Activated CD4-positive, alpha-beta T cell treated with anti-CD3 and anti-CD28 coated beads, Interleukin-2, Interleukin-6, amounts not matched to agents 100 ng/mL and 50 ng/mL, durations not matched to agents 16 hours and 8 hours (primary cell): Measurements from ENCODE around the gene LYRM2.

ENCODE experiments used
- DNase-seq: peaks from one replicate; pipeline ENCODE4 v3.0.0-alpha.2; 2020

LYRM2 gene

DNA sequence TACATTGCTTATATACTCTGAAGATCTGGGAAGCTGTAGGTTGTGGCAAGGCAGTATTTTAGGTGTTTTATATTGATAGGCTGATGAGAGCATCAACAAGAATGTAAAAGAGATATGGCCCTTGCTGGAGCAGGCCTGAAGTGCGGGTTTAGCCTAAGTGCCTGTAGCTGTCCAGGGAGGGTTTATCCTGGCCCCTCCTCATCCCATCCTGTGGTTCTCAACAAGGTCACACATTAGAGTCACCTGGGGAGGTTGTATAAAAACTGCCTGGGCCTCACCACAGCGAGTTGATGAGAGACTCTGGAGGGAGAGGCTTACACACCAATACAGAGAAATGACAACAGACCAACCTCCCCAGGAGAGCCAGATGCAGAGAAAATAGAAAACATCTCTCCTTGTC is 48.4 kb downstream of the LYRM2 start:
- DNase-seq, result no peak

DNA sequence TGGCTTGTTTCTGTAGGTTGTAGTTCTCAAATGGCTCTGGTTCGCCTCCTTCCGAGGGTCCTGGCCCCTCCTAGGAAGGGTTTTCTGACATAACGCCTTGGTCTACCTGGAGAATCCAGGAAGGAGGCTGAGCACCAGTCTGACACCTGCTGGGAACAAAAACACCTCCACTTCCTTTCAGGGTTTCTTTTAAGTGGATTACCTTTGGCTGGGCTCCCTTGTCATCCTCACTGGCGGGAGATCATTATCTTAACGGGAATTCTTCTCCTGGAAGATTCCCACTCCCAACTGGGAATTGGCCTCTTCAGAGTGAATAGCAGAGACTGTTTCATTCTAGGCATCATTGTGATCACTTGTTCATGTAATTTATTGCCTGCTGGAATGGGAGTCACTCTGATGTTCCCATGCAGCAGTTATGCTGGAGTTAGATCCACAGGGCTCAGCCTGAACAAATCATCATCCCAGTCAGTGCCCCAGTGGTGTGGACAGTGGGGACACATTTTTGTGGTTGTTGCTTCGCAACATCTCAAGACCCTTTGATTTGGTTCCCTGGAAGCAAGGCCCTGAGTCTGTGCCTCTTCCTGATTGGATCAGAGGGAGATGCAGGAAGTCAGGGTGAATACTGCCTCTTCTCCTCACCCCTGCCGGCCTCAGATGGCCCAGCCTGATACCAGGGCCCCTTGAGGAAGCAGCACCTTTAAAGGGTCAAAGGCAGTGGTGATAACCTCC is 49.1 kb downstream of the LYRM2 start:
- no peak for DNase-seq

DNA sequence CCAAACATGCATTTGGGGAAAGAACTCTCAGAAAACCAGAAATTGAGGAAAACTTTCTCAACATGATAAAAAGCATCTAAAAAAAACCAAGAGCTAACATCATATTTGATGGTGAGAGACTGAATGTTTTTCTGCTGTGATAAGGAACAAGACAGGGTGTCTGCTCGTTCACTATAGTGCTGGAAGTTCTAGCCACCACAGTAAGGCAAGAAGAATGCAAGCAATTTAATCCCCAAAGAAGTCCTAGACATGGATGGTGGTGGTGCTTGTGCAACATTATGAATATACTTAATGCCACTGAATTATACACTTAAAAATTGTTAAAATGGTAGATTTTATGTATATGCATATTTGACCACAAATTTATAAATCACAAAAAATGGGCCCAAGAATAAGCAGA is 53.4 kb downstream of the LYRM2 start:
- DNase-seq, result no peak

DNA sequence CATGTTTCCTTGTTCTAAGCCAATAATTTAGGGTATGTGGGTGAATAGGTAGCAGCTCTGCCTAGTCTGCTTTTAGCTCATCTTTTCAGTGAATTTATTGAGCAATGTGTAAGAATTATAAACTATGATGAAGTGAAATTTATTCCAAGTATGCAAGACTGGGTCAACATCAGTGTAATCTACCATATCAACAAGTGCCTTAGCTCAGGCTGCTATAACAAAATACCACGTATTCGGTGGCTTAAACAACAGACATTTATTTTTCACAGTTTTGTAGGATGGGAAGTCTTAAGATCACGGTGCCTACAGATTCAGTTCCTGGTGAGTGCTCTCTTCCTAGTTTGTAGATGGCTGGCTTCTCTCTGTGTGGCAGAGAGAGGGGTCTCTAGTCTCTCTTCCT is 54.0 kb downstream of the LYRM2 start:
- no peak for DNase-seq

DNA sequence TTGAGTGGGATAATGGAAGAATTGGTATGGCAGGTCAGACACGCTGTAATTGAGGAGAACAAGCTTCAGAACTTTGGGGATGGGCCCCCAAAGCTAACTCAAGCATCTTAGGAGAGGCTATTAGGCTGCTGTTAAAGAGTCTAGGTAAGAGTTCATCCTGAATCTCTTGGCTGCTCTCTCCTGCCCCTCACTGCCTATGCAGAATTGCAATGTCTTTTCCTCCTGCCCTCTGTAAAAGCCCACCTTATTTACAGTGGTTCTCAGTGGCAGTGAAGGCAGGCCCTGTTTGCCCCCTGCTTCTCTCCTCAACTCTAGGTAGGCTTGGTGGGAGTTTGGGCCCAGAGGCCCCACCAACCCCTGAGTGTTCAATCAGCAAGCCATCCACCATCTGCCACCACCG is 55.0 kb downstream of the LYRM2 start:
- DNase-seq, result no peak

DNA sequence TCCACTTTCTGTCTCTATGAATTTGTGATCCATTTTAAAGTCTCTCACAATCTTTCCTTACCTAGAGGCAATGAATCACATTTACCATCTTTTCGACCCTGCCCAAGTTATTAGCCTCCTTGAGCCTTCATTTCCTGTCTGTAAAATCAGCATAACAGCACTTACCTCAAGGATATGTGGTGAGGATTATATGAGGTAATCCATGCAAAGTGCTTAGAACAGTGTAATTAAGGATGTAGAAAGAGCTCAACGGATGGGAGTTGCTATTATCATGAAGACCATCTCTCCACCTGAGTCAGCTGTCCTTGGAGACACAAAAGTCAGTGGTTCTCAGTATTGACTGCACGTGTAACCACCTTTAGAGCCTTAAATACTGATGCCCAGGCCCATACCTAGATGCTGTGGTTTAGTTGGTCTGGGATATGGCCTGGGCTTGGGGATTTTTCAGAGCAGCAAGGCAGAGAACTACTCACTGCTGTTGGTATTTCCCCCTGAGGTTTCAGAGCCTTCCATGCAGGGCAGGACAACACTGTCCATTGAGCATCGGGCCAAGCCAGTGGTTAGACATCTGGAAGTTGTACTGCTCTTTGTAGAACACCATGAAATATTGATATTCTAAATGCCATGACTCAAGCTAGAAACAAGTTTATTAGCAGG is 55.8 kb downstream of the LYRM2 start:
- DNase-seq, result no peak

DNA sequence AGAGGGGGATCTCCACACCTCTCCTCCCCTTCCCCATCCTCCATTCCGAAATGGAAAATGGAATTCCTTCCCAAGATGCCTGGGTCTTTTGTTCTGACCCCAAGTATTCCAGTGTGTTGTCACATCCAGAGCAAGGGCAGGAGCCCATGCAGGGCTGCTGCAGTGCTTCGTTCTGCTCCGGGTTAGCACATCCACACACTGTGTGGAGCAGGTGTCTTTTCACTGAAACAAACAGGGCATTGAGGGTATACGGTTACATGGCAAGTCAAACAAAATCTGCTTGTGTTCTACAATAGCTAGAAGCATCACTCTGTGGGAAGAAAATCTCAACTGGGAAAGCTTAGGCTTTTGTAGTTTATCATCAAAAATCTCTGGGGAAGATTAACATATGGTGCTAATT is 56.9 kb downstream of the LYRM2 start:
- no peak for DNase-seq

DNA sequence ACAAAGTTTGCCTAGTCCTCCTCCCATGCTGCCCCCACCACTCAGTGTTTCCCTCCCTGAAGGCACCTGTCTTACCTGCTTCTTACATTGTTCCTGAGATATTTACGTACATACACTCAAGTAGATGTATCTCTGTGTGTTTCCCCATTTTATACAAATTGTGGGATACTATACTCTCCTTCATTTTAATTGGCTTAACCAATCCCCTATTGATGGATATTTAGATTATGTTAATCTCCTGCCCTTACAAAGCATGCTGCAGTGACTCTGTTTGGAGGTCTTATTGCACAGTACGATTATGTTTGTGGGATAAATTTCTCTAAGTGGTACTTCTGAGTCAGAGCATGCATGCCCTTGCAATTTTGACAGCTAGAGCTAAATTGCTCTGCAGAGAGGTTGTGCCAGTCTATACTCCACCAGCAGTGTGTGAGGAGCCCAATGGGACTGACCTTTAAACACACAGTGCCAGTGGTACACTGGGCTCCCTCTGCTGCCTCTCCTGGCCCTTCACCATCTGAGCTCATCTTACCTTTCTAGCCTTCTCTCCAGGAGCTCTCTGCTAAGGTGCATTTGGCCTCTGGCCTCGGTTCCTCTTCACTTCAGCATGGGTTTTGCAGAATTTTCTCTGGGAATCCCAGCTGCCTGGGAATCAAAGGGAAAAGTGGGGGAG is 57.4 kb downstream of the LYRM2 start:
- no peak for DNase-seq

DNA sequence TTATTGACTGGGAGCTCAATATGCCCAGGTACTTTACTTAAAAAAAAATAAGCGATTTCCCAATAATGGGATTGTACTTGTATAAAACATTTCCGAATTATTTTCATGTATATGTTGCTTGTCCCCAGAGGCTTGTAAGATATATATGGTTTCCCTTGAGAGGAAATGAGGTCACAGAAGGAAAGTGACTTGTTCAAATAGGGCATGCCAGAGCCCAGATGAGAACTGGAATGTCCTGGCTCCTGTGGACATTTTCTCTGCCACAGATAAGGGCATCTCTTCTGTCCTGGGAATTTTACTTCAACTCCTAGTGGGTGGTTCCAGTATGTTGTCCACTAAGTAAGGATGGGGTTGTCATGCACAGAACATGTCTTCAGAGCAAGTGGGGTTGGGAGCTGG is 63.0 kb downstream of the LYRM2 start:
- no peak for DNase-seq

DNA sequence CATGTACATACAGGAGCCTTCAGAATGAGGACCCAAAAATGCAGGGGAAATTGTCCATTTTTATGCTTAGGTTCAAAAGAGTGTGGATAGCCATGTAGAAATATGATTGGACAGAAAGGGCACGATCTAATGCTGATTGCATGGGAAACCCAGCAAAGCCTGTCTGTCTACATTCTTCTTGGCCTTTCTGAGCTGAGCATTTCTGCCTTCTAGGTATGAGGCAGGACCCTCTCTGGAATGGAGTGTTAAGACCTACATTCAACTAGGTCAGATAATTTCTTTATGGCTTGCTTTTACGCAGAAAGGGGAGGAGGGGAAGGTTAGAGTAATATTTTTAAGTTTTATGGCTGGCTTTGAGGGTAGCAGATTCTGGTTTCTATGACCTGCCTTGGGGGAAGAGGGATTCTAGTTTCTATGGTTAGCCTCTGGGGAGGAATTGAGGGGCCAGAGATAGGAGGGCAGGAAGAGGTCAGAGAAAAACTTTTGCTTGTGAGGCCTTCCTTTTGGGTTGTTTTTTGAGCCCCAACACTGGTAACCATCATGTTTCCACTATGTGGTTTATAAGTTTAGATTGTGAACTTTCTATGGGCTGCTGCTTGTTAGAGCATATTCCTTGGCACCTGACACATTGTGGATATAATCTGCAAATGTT is 63.5 kb downstream of the LYRM2 start:
- DNase-seq, result no peak

DNA sequence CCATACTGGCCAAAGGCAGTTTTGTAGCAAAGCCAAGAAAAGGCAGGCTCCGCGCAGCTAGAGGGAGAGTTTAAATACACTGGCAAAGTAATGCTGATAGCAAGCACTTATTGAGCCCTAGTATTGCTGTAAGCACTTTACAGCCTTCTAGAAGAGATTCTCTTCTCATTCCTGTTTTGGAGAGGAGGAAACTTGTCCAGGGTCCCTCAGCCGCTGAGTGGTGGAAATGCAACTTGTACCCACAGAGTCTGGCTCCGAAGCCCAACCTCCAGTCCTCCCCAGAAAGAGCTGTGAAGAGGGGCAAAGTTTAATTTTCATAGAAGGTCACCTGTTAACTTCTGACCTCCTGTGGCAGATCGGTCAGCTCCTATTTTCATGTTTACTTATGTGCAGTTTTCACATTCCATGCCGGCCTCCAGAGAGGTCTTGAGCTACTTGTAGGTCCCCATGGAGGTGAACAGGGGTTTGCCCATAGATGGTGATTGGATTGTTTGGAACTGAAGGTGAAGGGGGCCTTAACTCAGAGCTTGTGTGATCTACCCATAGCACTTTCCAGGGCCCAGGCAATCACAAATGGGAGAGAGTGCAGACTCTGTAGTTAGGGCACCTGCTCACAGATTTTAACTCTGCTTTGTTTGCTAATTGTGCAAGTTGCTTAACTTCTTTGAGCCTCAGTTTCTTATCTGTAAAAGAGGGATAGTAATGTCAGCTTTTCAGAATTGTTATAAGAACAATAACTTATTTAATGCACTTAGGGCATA is 70.7 kb downstream of the LYRM2 start:
- DNase-seq, result no peak

DNA sequence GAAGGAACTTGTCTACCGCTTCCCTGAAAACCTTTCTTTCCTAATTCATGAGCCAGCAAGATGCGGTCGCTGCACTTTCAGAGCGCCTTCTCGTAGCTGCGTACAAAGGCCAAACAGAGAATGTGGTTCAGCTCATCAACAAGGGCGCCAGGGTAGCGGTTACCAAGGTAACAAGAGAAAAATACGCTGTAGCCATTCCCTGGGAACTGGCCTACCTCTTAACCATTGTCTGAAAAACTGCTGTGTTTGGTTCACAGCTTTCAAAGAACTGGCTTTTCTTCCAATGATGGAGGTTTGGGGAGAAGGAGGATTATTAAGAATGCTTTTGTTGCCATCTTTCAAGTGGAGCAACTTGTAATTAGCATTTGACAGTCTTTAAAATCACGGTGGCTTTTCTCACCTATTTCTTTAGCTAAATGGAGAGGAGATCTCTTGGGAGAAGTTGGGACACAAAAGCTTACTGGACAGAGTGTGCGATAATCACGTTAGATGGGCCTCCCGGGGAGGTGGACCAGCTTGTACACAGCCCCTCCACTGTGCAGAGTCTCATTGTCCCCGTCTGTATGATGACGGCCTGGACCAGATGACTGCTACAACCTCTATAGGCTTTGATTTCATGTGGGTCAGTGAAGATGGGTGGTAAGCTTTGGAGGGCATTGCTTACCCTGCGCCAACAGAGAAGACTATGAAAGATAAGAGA is 71.5 kb downstream of the LYRM2 start:
- DNase-seq, result no peak

DNA sequence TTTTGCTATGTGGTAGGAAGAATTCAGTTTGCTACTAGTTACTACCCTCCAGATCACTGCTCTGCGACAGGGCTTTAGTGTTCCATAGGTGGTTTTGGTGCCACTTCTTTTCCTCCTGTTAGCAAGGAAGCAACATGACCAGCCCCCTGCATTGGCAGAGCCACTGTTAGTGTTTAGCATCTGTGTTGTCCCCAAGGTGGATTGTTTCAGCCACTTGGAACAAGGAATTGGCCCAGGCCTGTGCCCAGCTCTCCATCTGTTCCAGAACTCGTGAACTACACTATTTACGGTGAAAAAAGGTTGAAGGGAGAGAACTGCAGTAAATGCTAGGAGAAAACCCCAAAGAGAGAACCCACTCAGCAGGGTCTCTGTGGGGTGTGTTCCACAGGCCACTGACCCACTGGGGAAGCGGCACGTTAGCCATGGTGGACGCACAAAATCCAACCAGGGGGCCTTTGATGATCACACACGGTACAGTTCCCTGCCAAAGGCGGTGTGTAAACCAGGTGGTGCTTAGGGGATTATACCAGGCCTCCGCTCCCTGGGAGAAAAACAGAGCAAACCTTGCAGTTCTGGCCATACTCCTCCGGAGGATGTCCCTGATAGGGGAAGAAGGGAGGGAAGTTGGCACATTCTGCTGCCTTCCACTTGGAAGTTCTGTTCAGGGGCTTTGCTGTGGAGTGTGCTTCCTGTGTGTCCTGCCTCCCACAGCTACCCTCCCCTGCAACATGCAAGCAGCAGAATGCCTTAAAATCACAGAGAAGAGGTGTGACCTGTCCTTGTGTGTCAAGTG is 72.3 kb downstream of the LYRM2 start:
- no peak for DNase-seq

DNA sequence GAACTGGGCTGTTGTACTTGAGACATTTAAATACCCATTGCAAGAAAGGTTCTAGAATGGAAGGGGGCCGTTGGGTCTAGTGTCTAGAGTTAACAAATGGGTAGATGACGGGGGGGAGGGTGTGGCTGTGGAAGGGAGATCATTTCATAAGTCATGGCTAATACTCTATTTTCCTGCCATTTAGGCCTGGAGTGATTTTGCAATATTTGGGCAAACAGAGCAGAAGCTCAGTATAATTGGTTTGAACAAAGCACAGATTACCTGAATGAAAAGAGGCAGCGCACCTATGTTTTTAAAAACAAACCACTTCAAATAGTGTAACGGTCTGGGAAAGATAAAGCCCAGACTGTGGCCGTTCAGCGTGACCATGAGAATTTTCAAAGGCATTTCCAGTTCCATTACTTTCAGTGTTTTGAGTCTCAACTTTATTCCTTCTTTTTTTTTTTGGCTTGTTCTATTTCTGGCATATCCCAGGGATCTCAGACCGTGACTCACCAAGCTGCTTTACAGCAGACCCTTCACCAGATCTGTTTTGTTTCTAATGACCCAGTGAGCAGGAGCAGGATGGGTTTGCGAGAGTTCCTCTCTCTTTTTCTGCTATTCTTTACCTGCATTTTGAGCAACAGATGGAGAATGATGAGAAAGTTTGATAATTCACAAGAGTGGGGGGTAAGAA is 73.7 kb downstream of the LYRM2 start:
- no peak for DNase-seq

DNA sequence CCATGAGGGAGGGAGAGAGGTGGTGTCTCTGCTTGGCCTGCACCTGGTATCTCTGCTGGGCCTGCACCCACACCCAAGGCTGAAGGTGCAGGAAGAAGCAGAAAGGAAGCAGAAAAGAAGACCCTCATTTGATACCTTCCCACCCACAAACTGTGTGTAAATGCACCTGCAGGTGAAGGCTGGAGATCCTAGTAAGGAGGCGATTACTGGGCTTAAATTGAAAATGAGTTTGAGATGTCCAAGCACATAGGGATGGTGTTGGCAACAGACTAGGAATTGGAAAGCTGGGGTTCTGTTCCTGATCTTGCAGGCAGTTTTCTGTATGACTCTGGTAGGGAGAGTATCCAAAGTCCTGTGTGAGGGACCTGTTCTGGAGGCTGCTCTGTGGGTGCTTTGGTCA is 74.7 kb downstream of the LYRM2 start:
- no peak for DNase-seq

DNA sequence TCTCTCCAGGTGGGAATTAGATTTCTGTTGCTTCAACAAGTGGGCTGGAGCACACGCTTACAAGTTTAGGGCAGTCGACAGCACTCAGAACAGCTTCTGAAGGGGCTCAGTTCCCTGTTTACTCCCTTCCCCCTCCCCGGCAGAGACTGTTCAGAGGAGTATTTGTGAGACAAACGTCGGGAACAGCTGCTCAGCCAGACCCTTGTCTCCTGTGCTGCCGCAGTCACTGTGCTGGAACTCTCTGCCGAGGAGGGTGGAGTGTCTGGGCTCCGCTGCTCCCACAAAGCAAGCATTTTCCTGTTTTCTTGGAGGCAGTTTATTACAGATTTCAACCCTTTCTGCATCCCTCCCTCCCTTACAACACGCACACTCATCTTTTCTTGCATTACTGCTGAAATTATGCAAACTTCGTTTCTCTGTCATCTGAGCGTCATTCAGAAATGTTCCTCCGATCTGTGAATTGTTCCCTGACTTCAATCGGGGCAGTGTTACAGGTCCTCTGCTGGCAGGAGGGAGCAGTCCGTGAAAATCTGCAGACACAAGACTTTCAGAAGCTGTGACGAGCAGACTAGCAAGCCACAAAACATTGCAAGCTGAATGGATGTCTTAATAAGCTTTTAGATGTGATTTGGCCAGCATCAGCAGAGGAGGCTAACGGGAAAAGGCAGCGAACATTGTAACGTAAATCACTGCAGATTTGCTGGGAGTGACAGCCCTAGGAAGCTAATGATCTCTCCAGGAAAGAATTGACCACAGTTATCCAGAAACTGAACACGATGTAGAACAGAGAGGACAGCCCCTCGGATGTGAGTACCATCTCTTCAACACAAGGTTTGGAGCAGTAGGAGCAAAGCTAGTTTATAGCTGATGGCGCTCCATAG is 76.2 kb downstream of the LYRM2 start:
- DNase-seq, result no peak

DNA sequence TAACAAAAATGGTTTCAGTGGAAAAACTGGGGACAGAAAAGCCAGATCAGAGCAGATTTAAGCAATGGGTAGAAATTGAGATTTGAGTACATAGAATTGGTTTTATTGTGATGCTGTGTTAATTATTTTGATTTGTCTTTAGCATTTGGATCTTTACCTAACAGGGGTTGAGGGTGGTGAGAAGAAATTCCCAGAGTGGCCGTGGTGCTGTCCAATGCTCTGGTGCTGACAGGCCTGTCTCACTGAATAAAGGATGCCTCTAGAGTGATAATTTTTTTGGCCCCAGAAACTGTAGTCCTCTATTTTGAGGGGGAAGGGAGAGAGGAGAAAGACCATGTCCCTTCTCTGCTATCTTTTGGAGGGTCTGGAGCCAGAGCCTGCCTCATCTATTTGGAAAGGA is 79.1 kb downstream of the LYRM2 start:
- no peak for DNase-seq

DNA sequence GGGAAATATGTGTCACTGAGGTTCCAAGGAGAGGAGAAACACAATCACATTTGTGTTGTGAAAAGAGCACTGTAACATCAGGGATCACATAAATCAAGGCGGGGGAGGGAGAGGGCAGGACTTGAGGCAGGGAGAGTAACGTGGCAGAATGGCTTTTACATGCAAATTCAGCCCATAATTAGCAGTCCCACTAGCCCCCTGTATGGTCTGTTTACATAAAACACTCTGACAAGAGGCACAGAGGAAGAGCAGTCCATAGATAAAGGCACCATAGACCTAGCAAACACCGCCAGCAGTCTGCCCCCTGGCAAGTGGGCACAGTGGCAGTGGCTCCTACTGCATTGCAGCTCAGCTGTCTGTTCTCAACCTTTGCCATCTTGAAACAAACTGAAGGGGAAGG is 82.7 kb downstream of the LYRM2 start:
- no peak for DNase-seq

DNA sequence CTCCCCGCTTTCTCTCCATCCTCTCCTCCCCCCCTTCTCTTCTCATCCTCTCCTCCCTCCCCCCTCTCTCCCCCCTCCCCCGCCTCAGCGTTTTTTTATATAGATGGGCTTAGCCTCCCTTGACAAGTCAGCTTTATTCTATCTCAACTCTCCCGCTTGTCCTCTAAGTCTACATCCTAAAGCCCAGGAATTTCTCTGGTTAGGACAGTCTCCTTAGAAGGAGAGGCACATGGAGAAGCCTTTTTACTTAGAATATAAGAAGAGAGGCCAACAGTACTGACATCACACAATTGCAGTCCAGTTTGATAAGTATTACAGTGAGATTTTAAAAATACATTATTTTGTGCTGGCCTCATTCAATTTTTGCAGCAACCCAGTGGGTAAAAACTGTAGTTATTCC is 83.5 kb downstream of the LYRM2 start:
- DNase-seq, result no peak

DNA sequence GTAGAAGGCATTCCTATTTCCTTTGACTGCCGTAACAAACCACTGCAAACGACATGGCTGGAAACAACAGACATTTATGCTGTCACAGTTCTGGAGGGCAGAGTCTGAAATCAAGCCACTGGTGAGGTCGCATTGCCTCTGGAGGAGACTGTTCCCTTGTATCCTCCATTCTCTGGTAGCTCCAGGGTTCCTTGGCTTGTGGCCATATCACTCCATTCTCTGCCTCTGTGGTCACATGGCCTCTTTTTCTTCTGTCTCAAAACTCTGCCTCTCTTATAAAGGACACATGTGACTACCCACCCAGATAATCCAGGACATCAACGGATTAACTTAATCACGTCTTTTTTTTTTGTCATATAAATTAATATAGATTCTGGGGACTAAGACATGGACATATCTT is 84.4 kb downstream of the LYRM2 start:
- DNase-seq, result no peak
